ENCODE results near the gene SCAF8.

SCAF8 gene

GRCh38 chr6:154733626-154734382 is 588 bp downstream of the SCAF8 start (continued):
- TF ChIP-seq ZNF350 (tag by site-specific recombination; IDR thresholded peaks at IDR 0.05) (no peak), ZNF560 (tag by site-specific recombination; IDR thresholded peaks at IDR 0.05; ENCODE audit: borderline replicate concordance) (no peak), ZBTB20 (tag by site-specific recombination; IDR thresholded peaks at IDR 0.05) (peak; percentile 57; the same call in 1 of the 2 replicates), IKZF3 (tag by site-specific recombination; IDR thresholded peaks at IDR 0.05) (peak; percentile 79), ZNF707 (tag by site-specific recombination; IDR thresholded peaks at IDR 0.05) (no peak), ZNF585B (tag by site-specific recombination; IDR thresholded peaks at IDR 0.05) (no peak), ZNF518A (tag by site-specific recombination; conservative IDR thresholded peaks at IDR 0.05; ENCODE audit: low read depth) (no peak), ZNF530 (tag by site-specific recombination; IDR thresholded peaks at IDR 0.05; ENCODE audit: low read depth) (no peak), ZNF521 (tag by site-specific recombination; IDR thresholded peaks at IDR 0.05) (no peak), ZNF645 (tag by site-specific recombination; IDR thresholded peaks at IDR 0.05) (no peak), ZNF114 (tag by site-specific recombination; IDR thresholded peaks at IDR 0.05) (no peak), ZNF354C (tag by site-specific recombination; IDR thresholded peaks at IDR 0.05; ENCODE audit: borderline replicate concordance, low read depth) (no peak), OSR2 (tag by site-specific recombination; IDR thresholded peaks at IDR 0.05) (no peak), SETDB1 (IDR thresholded peaks at IDR 0.05; ENCODE audit: insufficient read length, low read length) (no peak), ZBTB1 (tag by site-specific recombination; IDR thresholded peaks at IDR 0.05) (no peak), ZNF214 (tag by site-specific recombination; IDR thresholded peaks at IDR 0.05; ENCODE audit: borderline replicate concordance) (no peak), MEIS1 (CRISPR knock-in tag; IDR thresholded peaks at IDR 0.05; ENCODE audit: borderline replicate concordance) (no peak), ZNF280D (tag by site-specific recombination; IDR thresholded peaks at IDR 0.05) (no peak), ZNF423 (tag by site-specific recombination; IDR thresholded peaks at IDR 0.05) (peak; percentile 99), HOXC10 (CRISPR knock-in tag; IDR thresholded peaks at IDR 0.05) (no peak; the same call in 1 of the 2 replicates), BCL11A (tag by site-specific recombination; IDR thresholded peaks at IDR 0.05; ENCODE audit: low read depth) (no peak), ZNF239 (tag by site-specific recombination; IDR thresholded peaks at IDR 0.05) (no peak), KLF16 (tag by site-specific recombination; IDR thresholded peaks at IDR 0.05) (peak; percentile 56; the same call in 1 of the 2 replicates), ZBTB48 (tag by site-specific recombination; IDR thresholded peaks at IDR 0.05) (0 out of 2 replicates have a peak, but pooled peaks have one; percentile 13), ZNF768 (tag by site-specific recombination; IDR thresholded peaks at IDR 0.05) (no peak), ZNF112 (tag by site-specific recombination; IDR thresholded peaks at IDR 0.05) (no peak), ZNF544 (tag by site-specific recombination; IDR thresholded peaks at IDR 0.05) (no peak), ZSCAN4 (tag by site-specific recombination; IDR thresholded peaks at IDR 0.05) (no peak), ZNF513 (tag by site-specific recombination; IDR thresholded peaks at IDR 0.05) (no peak; the same call in 1 of the 2 replicates)

Data from HEK293 (cell line).